ENCODE results near the gene LGALS3BP.
"Not testable (repeated sequence)": the region's sequence is repeated elsewhere in the genome, so short reads cannot be mapped to it uniquely, and the experiment has no call there.

LGALS3BP gene

DNA sequence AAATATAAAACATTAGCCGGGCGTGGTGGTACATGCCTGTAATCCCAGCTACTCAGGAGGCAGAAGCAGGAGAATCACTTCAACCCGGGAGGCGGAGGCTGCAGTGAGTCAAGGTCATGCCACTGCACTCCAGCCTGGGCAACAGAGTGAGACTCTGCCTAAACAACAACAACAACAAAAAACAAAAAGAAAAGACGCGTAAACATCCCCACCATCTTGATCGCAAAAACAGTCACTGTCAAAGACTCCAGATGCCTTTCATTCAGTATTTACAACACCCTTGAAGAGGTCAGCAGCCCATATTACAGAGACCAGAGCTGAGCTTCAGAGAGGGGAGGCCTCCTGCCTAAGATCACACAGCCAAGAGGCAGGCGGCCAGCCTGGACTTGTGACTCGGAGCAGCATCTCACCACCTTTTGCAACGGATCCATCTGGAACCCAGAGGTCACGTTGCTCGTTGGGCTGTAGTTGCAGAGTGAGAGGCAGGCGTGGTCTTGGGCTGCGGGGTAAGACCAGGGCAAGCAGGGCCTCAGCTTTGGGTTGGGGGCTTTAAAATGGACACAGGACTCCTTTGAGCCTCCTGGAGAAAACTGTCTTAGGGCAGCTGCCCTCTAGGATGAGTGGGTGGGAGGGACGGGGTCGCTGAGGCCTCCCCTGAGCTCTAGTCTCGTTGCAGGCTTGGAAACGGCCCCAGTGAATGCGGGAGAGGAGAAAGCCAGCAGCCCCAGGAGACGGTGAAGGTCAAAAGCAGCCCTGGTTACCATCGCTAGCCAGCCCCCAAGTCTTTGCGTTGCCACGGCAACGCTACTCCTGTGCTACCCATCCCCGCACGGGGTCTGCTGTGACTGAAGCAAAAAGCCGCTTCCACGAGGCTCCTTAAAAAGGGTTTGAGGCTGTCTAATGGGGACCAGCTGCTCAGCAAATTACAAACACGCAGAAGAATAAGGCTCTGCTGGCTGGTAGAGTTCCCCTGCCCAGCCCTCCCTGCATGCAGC is 26.1 kb downstream of the LGALS3BP start:
- H3K36me3 Mint-ChIP-seq: peaks cover 2% of the 10 kb centered on the region
- no peak overlapping the region for H3K27ac Mint-ChIP-seq
- no peaks in the 10 kb centered on the region for H3K4me1 Mint-ChIP-seq (ENCODE audit: low read depth)

DNA sequence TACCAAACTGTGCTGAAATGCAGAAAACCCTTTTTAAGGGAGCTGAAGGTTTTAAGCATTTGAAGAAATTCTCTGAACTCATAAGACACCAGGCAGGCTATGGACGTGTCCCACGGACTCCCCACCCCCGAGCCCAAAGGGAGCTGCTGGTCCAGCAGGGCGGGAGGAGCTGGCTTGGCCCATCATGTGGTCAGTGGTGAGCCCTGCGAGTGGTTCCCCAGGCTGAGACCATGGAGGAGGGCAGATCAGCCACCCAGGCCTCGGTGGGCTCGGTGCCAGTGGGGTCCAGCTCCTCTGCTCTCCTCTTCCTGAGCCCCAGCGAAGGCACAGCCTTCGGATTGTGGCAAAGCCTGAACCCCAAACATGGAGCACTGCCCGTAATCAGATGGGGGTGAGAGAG is 27.0 kb downstream of the LGALS3BP start:
- Mint-ChIP-seq H3K4me1 (ENCODE audit: low read depth) (no peaks in the 10 kb centered on the region), H3K27me3 (no peaks in the 10 kb centered on the region), H3K36me3 (peaks cover 2% of the 10 kb centered on the region), H3K9me3 (ENCODE audit: low read depth) (peaks cover 4% of the 10 kb centered on the region), H3K4me3 (no peak overlapping the region), H3K27ac (no peak overlapping the region)

More for the DNA sequence above, 26.1 kb downstream of the LGALS3BP start:
- Mint-ChIP-seq H3K27me3 (no peaks in the 10 kb centered on the region), H3K9me3 (ENCODE audit: low read depth) (peaks cover 4% of the 10 kb centered on the region), H3K4me3 (no peak overlapping the region)

- H3K36me3 Mint-ChIP-seq: peaks cover 2% of the 10 kb centered on the region
- H3K9me3 Mint-ChIP-seq (ENCODE audit: low read depth): peaks cover 4% of the 10 kb centered on the region
- no peaks in the 10 kb centered on the region for H3K27me3 Mint-ChIP-seq
- H3K4me3 Mint-ChIP-seq: no peak overlapping the region
- no peaks in the 10 kb centered on the region for H3K4me1 Mint-ChIP-seq (ENCODE audit: low read depth)
- no peak overlapping the region for H3K27ac Mint-ChIP-seq
Measured at GRCh38 chr17:78951967-78952551, 27.7 kb downstream of the LGALS3BP start.

GRCh38 chr17:78950870-78951269 is 28.9 kb downstream of the LGALS3BP start:
- H3K4me1 Mint-ChIP-seq (ENCODE audit: low read depth): no peaks in the 10 kb centered on the region
- H3K9me3 Mint-ChIP-seq (ENCODE audit: low read depth): peaks cover 4% of the 10 kb centered on the region
- H3K27ac Mint-ChIP-seq: no peak overlapping the region
- peaks cover 2% of the 10 kb centered on the region for H3K36me3 Mint-ChIP-seq
- no peaks in the 10 kb centered on the region for H3K27me3 Mint-ChIP-seq
- H3K4me3 Mint-ChIP-seq: no peak overlapping the region

- H3K36me3 Mint-ChIP-seq: peaks cover 2% of the 10 kb centered on the region
- peaks cover 4% of the 10 kb centered on the region for H3K9me3 Mint-ChIP-seq (ENCODE audit: low read depth)
- no peaks in the 10 kb centered on the region for H3K27me3 Mint-ChIP-seq
- H3K27ac Mint-ChIP-seq: no peak overlapping the region
- H3K4me3 Mint-ChIP-seq: no peak overlapping the region
- H3K4me1 Mint-ChIP-seq (ENCODE audit: low read depth): no peaks in the 10 kb centered on the region
Measured at GRCh38 chr17:78947235-78948149, 32.2 kb downstream of the LGALS3BP start.

- no peaks in the 10 kb centered on the region for H3K4me1 Mint-ChIP-seq (ENCODE audit: low read depth)
- H3K9me3 Mint-ChIP-seq (ENCODE audit: low read depth): peaks cover 4% of the 10 kb centered on the region
- no peak overlapping the region for H3K4me3 Mint-ChIP-seq
- peaks cover 2% of the 10 kb centered on the region for H3K36me3 Mint-ChIP-seq
- no peaks in the 10 kb centered on the region for H3K27me3 Mint-ChIP-seq
- H3K27ac Mint-ChIP-seq: no peak overlapping the region
Measured at GRCh38 chr17:78946631-78947030, 33.1 kb downstream of the LGALS3BP start.

- H3K4me3 Mint-ChIP-seq: no peak overlapping the region
- H3K27me3 Mint-ChIP-seq: no peaks in the 10 kb centered on the region
- H3K9me3 Mint-ChIP-seq (ENCODE audit: low read depth): peaks cover 4% of the 10 kb centered on the region
- H3K36me3 Mint-ChIP-seq: peaks cover under 1% of the 10 kb centered on the region
- no peak overlapping the region for H3K27ac Mint-ChIP-seq
- no peaks in the 10 kb centered on the region for H3K4me1 Mint-ChIP-seq (ENCODE audit: low read depth)
Measured at GRCh38 chr17:78946131-78946530, 33.6 kb downstream of the LGALS3BP start.

- not testable (repeated sequence) for H3K4me1 Mint-ChIP-seq (ENCODE audit: low read depth); H3K36me3 Mint-ChIP-seq; H3K9me3 Mint-ChIP-seq (ENCODE audit: low read depth); H3K4me3 Mint-ChIP-seq; H3K27ac Mint-ChIP-seq; H3K27me3 Mint-ChIP-seq
Measured at GRCh38 chr17:78945455-78945854, 34.3 kb downstream of the LGALS3BP start.

DNA sequence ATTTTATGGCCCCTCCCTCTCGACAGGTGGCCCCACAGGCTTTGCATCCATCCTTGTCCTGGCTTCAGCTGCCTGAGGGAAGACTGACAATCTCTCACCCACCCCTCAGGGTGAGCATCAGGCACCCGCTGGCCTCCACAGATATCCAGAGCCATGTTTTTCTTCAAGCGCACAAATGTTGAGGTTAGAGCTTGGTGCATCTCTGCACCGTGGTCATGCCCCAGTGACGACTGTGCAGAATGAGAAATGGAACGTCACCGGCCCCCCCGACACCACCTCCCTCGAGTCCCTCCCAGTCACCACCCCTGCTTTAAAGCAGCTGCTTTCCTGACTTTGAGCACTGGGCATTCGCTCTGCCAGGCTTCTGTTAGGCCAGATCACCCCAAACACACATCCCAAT is 34.8 kb downstream of the LGALS3BP start:
- H3K27me3 Mint-ChIP-seq: no peaks in the 10 kb centered on the region
- H3K4me3 Mint-ChIP-seq: no peak overlapping the region
- H3K27ac Mint-ChIP-seq: no peak overlapping the region
- no peaks in the 10 kb centered on the region for H3K9me3 Mint-ChIP-seq (ENCODE audit: low read depth)
- no peaks in the 10 kb centered on the region for H3K36me3 Mint-ChIP-seq
- no peaks in the 10 kb centered on the region for H3K4me1 Mint-ChIP-seq (ENCODE audit: low read depth)

DNA sequence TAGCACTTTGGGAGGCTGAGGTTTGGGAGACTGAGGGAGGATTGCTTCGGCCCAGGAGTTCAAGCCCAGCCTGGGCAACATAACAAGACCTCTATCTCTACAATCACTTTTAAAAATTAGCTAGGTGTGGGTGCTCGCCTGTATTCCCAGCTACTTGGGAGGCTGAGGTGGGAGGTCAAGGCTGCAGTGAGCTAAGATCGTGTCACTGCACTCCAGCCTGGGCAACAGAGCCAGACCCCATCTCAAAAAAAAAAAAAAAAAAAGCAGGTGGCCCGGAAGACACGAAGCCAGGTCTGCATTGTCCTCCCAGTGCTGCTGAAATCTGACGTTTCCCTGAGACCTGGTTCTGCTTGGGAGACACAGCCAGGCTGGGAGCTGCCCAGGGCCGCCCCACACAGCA is 35.7 kb downstream of the LGALS3BP start:
- Mint-ChIP-seq H3K4me1 (ENCODE audit: low read depth) (no peaks in the 10 kb centered on the region), H3K27ac (no peak overlapping the region), H3K36me3 (no peaks in the 10 kb centered on the region), H3K4me3 (no peak overlapping the region), H3K27me3 (no peaks in the 10 kb centered on the region), H3K9me3 (ENCODE audit: low read depth) (no peaks in the 10 kb centered on the region)

DNA sequence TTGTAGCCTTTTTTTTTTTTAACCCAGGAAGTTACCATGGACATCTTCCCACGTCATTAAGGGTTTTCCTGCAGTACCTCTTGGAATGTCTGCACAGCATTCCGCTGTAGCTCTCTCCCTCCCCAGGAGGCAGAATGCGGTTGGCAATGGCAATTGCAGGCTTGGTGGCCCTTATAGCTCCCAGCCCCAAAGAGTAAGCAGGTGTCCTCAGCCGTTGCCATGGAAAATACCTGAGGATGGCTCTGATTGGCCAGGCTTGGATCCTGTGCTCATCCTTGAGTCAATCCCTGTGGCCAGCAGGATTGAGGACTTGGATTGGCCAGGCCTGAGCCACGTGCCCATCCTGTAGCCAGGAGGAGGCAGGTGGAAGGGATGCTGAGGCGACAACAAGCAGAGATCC is 39.0 kb downstream of the LGALS3BP start:
- Mint-ChIP-seq H3K4me1 (ENCODE audit: low read depth) (no peaks in the 10 kb centered on the region), H3K27ac (no peak overlapping the region), H3K9me3 (ENCODE audit: low read depth) (no peaks in the 10 kb centered on the region), H3K36me3 (no peaks in the 10 kb centered on the region), H3K27me3 (no peaks in the 10 kb centered on the region), H3K4me3 (no peak overlapping the region)

DNA sequence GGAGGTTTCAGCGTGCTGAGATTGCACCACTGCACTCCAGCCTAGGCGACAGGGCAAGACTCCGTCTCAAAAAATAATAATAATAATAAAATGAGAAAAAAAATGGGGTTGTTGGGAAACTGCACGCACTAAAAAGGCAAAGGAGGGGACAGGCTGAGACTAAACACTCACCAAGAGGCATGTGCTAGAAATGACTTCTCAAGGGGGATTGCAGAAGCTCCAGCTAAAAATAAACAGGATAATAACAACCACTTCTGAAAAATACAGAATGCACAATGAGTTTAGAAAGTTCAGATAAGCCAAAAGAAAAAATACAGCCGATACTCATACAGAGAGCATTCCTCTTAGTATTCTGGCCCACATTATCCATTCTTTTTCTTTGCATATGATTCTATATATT is 39.5 kb downstream of the LGALS3BP start:
- no peak overlapping the region for H3K27ac Mint-ChIP-seq
- no peak overlapping the region for H3K4me3 Mint-ChIP-seq
- H3K9me3 Mint-ChIP-seq (ENCODE audit: low read depth): no peaks in the 10 kb centered on the region
- H3K36me3 Mint-ChIP-seq: no peaks in the 10 kb centered on the region
- no peaks in the 10 kb centered on the region for H3K27me3 Mint-ChIP-seq
- no peaks in the 10 kb centered on the region for H3K4me1 Mint-ChIP-seq (ENCODE audit: low read depth)

DNA sequence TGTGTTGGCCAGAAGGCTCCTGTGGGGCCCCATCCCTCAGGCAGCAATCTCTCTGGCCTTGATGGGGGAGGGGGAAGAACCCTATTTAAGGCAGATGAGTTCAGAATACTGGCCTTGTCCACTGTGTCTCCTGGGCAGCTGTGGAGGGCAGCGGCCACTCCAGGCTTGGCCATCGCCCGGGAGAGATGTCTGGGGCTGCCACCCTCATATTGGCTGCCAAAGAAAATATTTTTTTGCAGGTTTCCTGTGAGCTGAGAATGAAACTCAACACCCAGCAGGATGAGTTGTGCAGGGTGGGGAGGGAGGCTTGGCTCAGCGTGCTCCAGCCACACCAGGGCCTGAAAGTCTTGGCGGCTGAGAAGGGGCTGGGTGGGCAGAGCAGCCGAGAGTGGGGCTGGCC is 40.1 kb downstream of the LGALS3BP start:
- no peak overlapping the region for H3K27ac Mint-ChIP-seq
- H3K27me3 Mint-ChIP-seq: no peaks in the 10 kb centered on the region
- H3K36me3 Mint-ChIP-seq: no peaks in the 10 kb centered on the region
- H3K4me1 Mint-ChIP-seq (ENCODE audit: low read depth): no peaks in the 10 kb centered on the region
- H3K9me3 Mint-ChIP-seq (ENCODE audit: low read depth): no peaks in the 10 kb centered on the region
- H3K4me3 Mint-ChIP-seq: no peak overlapping the region

DNA sequence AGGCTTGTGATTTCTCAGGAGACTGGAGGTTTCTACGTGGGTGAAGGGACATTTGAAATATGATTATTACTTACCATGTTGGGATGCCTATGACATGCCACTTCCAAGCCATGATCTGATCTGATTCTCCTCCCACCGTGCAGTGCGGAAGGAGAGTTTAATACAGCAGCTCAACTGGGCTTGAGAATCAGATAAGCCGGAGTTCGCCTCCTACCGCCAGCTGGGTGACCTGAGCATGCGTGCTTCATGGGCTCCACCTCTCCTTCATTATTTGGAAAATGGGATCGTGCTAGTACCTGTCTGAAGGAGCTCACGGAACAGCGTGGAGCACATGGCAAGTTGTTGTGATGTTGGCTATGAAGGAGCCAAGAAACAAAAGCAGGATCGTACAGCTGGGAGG is 42.2 kb downstream of the LGALS3BP start:
- no peaks in the 10 kb centered on the region for H3K9me3 Mint-ChIP-seq (ENCODE audit: low read depth)
- H3K27ac Mint-ChIP-seq: no peak overlapping the region
- H3K36me3 Mint-ChIP-seq: no peaks in the 10 kb centered on the region
- H3K27me3 Mint-ChIP-seq: no peaks in the 10 kb centered on the region
- H3K4me1 Mint-ChIP-seq (ENCODE audit: low read depth): no peaks in the 10 kb centered on the region
- no peak overlapping the region for H3K4me3 Mint-ChIP-seq
